Fibroblast of lung (primary cell): ENCODE data around the gene LHFPL2. TPM values are rescaled to one million over a fixed set of nuclear protein-coding genes. Genes with fewer than 3 reads are reported as not detected.

ENCODE experiments used
- DNase-seq, 2 donors: peaks; one replicate each; pipeline versions ENCODE4 v3.0.0 to v3.0.0-alpha.2; 2010; ENCODE audit warnings: low read depth in 2 of 2
- H2AFZ ChIP-seq: 2 replicates; pipeline ENCODE4 v1.5.1; 2012; ENCODE audit warnings: low read length, control low read depth, inconsistent platforms
- H3K27ac ChIP-seq: 2 replicates; pipeline ENCODE4 v1.5.1; 2011; ENCODE audit warnings: low read length, control low read depth; ENCODE audit not compliant: insufficient read depth
- H3K27me3 ChIP-seq: 2 replicates; pipeline ENCODE4 v1.5.1; 2011; ENCODE audit warnings: mild to moderate bottlenecking, low read length; ENCODE audit not compliant: control insufficient read depth, insufficient read depth
- H3K36me3 ChIP-seq: 2 replicates; pipeline ENCODE4 v1.5.1; 2011; ENCODE audit warnings: low read length; ENCODE audit not compliant: control insufficient read depth, insufficient read depth
- H3K4me1 ChIP-seq: 2 replicates; pipeline ENCODE4 v1.5.1; 2011; ENCODE audit warnings: low read length; ENCODE audit not compliant: control insufficient read depth, insufficient read depth; ENCODE audit errors: extremely low read depth
- H3K4me2 ChIP-seq: 2 replicates; pipeline ENCODE4 v1.5.1; 2011; ENCODE audit warnings: low read length, control low read depth; ENCODE audit not compliant: insufficient read depth; ENCODE audit errors: extremely low read depth
- H3K4me3 ChIP-seq, 4 experiments: fragments of 200-600 bp in 1 of 4; sonication (generic) in 1 of 4; replicated peaks in 1 of 4; 2 replicates each; pipeline ENCODE4 v1.5.1; 2011 to 2016; ENCODE audit warnings: low read length in 4 of 4, low read depth in 3 of 4, mild to moderate bottlenecking in 3 of 4, control low read depth in 2 of 4, inconsistent platforms in 1 of 4, mixed read lengths in 1 of 4; ENCODE audit not compliant: insufficient read depth in 1 of 4; ENCODE audit errors: control extremely low read depth in 1 of 4
- H3K79me2 ChIP-seq: 2 replicates; pipeline ENCODE4 v1.5.1; 2012; ENCODE audit warnings: mild to moderate bottlenecking, low read length, inconsistent platforms; ENCODE audit not compliant: control insufficient read depth, insufficient read depth
- H3K9ac ChIP-seq: 2 replicates; pipeline ENCODE4 v1.5.1; 2011; ENCODE audit warnings: mild to moderate bottlenecking, low read length, control low read depth; ENCODE audit not compliant: insufficient read depth
- H3K9me3 ChIP-seq: 2 replicates; pipeline ENCODE4 v1.5.1; 2012; ENCODE audit warnings: low read depth, low read length; ENCODE audit not compliant: control insufficient read depth, insufficient read depth
- H4K20me1 ChIP-seq: 2 replicates; pipeline ENCODE4 v1.5.1; 2011; ENCODE audit warnings: low read length; ENCODE audit not compliant: control insufficient read depth, insufficient read depth; ENCODE audit errors: extremely low read depth
- EZH2 ChIP-seq: IDR thresholded peaks from 2 replicates; pipeline ENCODE4 v1.5.1; 2012; ENCODE audit warnings: low read length, control low read depth, mild to moderate bottlenecking; ENCODE audit errors: missing control alignments
- polyA plus RNA-seq, 2 donors: library from polyadenylated mRNA; depleted of rRNA in 1 of 2; stranded (reverse) in 1 of 2; unstranded in 1 of 2; fragments of >200 nt; gene quantifications; 2 replicates each; pipeline ENCODE4 v1.2.1, GENCODE V29; 2011 to 2012; ENCODE audit warnings: missing spikeins in 1 of 2
- total RNA-seq: library from RNA; depleted of rRNA; stranded (reverse); fragments of >200 nt; gene quantifications from 2 replicates; pipeline ENCODE4 v1.2.1, GENCODE V29; 2014
- TF ChIP-seq, protein P1 (sequence below), 2 donors: IDR thresholded peaks in 1 of 2; conservative IDR thresholded peaks in 1 of 2; 1 replicate in 1 of 2; 2 replicates in 1 of 2; pipeline ENCODE4 v1.5.1; 2011 to 2012; ENCODE audit warnings: low read length in 2 of 2, control low read depth in 1 of 2, inconsistent platforms in 1 of 2, low read depth in 1 of 2, mild to moderate bottlenecking in 1 of 2

The LHFPL2 gene
- total and polyA plus RNA-seq, 2 donors (not counting 1 experiment from before 2014, with no cell fraction given) = 13.7 to 51.4 TPM

DNA sequence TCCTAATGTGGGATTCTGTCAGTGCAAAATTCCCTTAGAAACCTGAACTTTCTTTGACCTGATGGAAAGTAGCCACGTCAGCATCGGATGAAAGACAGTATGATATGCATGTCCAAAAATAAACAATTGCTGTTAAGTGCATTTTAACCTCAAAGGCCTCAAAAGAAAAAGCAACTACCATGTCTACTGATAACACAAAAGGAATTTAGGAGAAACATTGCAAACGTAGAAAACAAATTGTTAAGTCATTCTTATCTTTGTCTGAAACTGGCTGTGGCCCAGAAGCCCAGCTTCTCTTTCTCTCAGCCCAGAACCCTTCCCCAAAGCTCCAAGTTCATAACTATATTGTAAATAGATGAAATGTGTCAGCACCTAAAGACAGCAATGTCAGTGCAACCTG, 11.1 kb upstream of the LHFPL2 start:
- Histone ChIP-seq H3K4me2 (peak overlapping the region; percentile 44), H3K27ac (no peak overlapping the region)

DNA sequence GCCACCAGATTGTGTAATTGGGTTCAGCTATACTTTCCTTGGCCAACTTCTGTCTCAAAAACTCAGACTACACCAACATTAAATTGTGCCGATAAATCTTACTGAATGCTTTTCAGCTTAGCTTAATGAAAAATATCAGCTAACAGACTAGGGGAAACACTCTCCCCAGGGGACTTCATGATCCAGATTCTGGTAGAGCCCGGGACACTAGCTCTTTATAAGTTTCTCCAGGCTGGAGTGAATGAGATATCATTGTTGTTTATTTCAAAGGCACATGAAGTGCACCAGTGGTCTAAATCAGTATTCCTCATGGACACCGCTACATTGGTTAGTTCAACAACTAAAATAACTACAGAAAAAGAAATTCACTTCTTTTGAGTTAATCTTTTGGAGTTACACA, 10.5 kb upstream of the LHFPL2 start:
- Histone ChIP-seq H3K9me3 (no peaks in the 10 kb centered on the region), H3K4me1 (no peaks in the 10 kb centered on the region), H3K4me3 (no peak overlapping the region), H3K36me3 (no peaks in the 10 kb centered on the region), H3K79me2 (no peaks in the 10 kb centered on the region), H3K27ac (no peak overlapping the region), H3K4me2 (no peak overlapping the region), H4K20me1 (no peaks in the 10 kb centered on the region), H2AFZ (no peak overlapping the region), H3K27me3 (no peaks in the 10 kb centered on the region), H3K9ac (no peak overlapping the region)
- TF ChIP-seq, protein P1, sequence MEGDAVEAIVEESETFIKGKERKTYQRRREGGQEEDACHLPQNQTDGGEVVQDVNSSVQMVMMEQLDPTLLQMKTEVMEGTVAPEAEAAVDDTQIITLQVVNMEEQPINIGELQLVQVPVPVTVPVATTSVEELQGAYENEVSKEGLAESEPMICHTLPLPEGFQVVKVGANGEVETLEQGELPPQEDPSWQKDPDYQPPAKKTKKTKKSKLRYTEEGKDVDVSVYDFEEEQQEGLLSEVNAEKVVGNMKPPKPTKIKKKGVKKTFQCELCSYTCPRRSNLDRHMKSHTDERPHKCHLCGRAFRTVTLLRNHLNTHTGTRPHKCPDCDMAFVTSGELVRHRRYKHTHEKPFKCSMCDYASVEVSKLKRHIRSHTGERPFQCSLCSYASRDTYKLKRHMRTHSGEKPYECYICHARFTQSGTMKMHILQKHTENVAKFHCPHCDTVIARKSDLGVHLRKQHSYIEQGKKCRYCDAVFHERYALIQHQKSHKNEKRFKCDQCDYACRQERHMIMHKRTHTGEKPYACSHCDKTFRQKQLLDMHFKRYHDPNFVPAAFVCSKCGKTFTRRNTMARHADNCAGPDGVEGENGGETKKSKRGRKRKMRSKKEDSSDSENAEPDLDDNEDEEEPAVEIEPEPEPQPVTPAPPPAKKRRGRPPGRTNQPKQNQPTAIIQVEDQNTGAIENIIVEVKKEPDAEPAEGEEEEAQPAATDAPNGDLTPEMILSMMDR (conservative IDR thresholded peaks at IDR 0.05 in 1 of 2, IDR thresholded peaks at IDR 0.05 in 1 of 2; ENCODE audit: low read depth in 1 of 2, low read length in 2 of 2) = no peak
- no peak for TF ChIP-seq EZH2
- no peak for DNase-seq

More for the DNA sequence above, 11.1 kb upstream of the LHFPL2 start:
- TF ChIP-seq EZH2 = no peak
- TF ChIP-seq, protein P1 (conservative IDR thresholded peaks at IDR 0.05 in 1 of 2, IDR thresholded peaks at IDR 0.05 in 1 of 2; ENCODE audit: low read depth in 1 of 2, low read length in 2 of 2) = no peak
- no peak overlapping the region for H2AFZ ChIP-seq
- DNase-seq = peak; percentile 75 to 89
- no peak overlapping the region for H3K9ac ChIP-seq
- no peaks in the 10 kb centered on the region for H3K36me3 ChIP-seq
- no peaks in the 10 kb centered on the region for H3K27me3 ChIP-seq
- no peaks in the 10 kb centered on the region for H4K20me1 ChIP-seq
- H3K9me3 ChIP-seq = no peaks in the 10 kb centered on the region
- H3K4me1 ChIP-seq = no peaks in the 10 kb centered on the region
- no peaks in the 10 kb centered on the region for H3K79me2 ChIP-seq
- H3K4me3 ChIP-seq = no peak overlapping the region

DNA sequence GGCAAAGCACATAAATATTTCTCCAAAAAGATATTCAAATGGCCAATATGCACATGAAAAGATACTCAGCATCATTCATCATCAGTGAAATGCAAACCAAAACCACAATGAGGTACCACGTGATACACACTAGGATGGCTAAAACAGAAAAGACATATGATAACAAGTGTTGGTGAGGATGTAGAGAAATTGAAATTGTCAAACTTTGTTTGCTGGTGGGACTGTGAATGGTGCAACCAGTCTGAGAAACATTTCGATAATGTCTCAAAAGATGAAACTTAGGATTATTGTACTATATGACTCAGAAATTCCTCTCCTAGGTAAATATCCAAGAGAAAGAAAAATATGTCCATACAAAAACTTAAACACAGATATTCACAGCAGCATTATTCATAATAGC, 8.6 kb upstream of the LHFPL2 start:
- H4K20me1 ChIP-seq = no peaks in the 10 kb centered on the region
- H3K9ac ChIP-seq = no peak overlapping the region
- no peaks in the 10 kb centered on the region for H3K27me3 ChIP-seq
- no peak overlapping the region for H3K4me3 ChIP-seq
- H2AFZ ChIP-seq = no peak overlapping the region
- no peaks in the 10 kb centered on the region for H3K79me2 ChIP-seq
- no peak overlapping the region for H3K27ac ChIP-seq
- H3K4me2 ChIP-seq = no peak overlapping the region
- H3K4me1 ChIP-seq = peaks cover 2% of the 10 kb centered on the region
- no peaks in the 10 kb centered on the region for H3K9me3 ChIP-seq
- TF ChIP-seq, protein P1 (conservative IDR thresholded peaks at IDR 0.05 in 1 of 2, IDR thresholded peaks at IDR 0.05 in 1 of 2; ENCODE audit: low read depth in 1 of 2, low read length in 2 of 2) = no peak
- no peak for TF ChIP-seq EZH2
- no peak for DNase-seq
- H3K36me3 ChIP-seq = no peaks in the 10 kb centered on the region
